WTC11 (cell line): ENCODE measurements around the gene RMI2.

Experiments used
- GABPB1 ChIP-seq: sonication (generic); formaldehyde crosslinking; IDR thresholded peaks from 2 replicates; pipeline ENCODE4 v1.8.1; 2023; ENCODE audit warnings: mild to moderate bottlenecking, missing genetic modification reagents
- JUN ChIP-seq: sonication (generic); formaldehyde crosslinking; IDR thresholded peaks from 2 replicates; pipeline ENCODE4 v1.8.0; 2023; ENCODE audit warnings: mild to moderate bottlenecking, missing genetic modification reagents
- SP1 ChIP-seq: sonication (generic); formaldehyde crosslinking; conservative IDR thresholded peaks from 2 replicates; pipeline ENCODE4 v1.8.1; 2022; ENCODE audit warnings: missing genetic modification reagents
- TF ChIP-seq, protein P1 (sequence below): fragments of 200-600 bp; IDR thresholded peaks from 2 replicates; pipeline ENCODE4 v1.8.0; 2022; ENCODE audit warnings: antibody characterized with exemption
- TF ChIP-seq, protein P2 (sequence below): sonication (generic); formaldehyde crosslinking; IDR thresholded peaks from 2 replicates; pipeline ENCODE4 v1.8.1; 2022; ENCODE audit warnings: mild to moderate bottlenecking, moderate library complexity, missing genetic modification reagents
- TF ChIP-seq, protein P3 (sequence below): sonication (generic); formaldehyde crosslinking; conservative IDR thresholded peaks from 2 replicates; pipeline ENCODE4 v1.8.1; 2022; ENCODE audit warnings: mild to moderate bottlenecking, missing genetic modification reagents
- TF ChIP-seq, protein P4 (sequence below): sonication (generic); formaldehyde crosslinking; IDR thresholded peaks from 2 replicates; pipeline ENCODE4 v1.8.1; 2023; ENCODE audit warnings: mild to moderate bottlenecking, moderate library complexity, missing genetic modification reagents
- TF ChIP-seq, protein P5 (sequence below): fragments of 250-450 bp; sonication (Bioruptor Pico); IDR thresholded peaks from 2 replicates; pipeline ENCODE4 v1.8.0; 2021; ENCODE audit warnings: mild to moderate bottlenecking
- TF ChIP-seq, protein P6 (sequence below): sonication (generic); formaldehyde crosslinking; IDR thresholded peaks from 2 replicates; pipeline ENCODE4 v1.8.0; 2022; ENCODE audit warnings: mild to moderate bottlenecking, missing genetic modification reagents

DNA sequence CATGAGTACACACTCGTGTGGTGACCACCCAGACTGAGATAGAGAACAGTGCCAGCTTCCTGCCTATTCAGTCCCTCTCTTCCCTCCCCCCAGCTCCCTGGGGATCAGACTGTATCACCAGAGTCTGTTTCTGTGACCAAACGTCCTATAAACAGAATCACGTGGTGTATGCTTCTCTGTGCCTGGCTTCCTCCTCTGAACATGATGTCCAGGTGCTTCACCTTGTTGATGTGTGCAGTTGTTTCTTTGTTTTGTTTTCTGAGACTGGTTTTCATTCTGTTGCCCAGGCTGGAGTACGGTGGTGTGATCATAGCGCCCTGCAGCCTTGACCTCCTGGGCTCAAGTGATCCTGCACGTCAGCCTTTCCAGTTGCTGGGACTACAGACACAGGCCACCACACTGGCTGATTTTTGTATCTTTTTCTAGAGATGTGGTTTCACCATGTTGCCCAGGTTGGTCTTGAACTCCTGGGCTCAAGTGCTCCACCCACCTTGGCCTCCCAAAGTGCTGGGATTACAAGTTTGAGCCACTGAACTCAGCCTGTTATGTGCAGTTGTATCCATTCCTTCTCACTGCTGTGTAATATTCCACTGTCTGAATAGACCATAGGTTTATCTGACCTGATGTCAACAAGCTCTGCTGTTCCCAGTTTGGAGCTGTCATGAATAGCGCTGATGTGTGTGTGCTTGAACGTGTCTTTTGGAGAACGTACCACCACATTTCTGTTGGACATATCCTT is 35.2 kb upstream of the RMI2 start:
- TF ChIP-seq, protein P1, sequence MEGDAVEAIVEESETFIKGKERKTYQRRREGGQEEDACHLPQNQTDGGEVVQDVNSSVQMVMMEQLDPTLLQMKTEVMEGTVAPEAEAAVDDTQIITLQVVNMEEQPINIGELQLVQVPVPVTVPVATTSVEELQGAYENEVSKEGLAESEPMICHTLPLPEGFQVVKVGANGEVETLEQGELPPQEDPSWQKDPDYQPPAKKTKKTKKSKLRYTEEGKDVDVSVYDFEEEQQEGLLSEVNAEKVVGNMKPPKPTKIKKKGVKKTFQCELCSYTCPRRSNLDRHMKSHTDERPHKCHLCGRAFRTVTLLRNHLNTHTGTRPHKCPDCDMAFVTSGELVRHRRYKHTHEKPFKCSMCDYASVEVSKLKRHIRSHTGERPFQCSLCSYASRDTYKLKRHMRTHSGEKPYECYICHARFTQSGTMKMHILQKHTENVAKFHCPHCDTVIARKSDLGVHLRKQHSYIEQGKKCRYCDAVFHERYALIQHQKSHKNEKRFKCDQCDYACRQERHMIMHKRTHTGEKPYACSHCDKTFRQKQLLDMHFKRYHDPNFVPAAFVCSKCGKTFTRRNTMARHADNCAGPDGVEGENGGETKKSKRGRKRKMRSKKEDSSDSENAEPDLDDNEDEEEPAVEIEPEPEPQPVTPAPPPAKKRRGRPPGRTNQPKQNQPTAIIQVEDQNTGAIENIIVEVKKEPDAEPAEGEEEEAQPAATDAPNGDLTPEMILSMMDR: no peak
- no peak for TF ChIP-seq GABPB1 (CRISPR knock-in tag)
- TF ChIP-seq, protein P2, sequence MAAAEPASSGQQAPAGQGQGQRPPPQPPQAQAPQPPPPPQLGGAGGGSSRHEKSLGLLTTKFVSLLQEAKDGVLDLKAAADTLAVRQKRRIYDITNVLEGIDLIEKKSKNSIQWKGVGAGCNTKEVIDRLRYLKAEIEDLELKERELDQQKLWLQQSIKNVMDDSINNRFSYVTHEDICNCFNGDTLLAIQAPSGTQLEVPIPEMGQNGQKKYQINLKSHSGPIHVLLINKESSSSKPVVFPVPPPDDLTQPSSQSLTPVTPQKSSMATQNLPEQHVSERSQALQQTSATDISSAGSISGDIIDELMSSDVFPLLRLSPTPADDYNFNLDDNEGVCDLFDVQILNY (CRISPR knock-in tag): no peak
- TF ChIP-seq, protein P3, sequence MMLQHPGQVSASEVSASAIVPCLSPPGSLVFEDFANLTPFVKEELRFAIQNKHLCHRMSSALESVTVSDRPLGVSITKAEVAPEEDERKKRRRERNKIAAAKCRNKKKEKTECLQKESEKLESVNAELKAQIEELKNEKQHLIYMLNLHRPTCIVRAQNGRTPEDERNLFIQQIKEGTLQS (CRISPR knock-in tag): no peak
- TF ChIP-seq, protein P4, sequence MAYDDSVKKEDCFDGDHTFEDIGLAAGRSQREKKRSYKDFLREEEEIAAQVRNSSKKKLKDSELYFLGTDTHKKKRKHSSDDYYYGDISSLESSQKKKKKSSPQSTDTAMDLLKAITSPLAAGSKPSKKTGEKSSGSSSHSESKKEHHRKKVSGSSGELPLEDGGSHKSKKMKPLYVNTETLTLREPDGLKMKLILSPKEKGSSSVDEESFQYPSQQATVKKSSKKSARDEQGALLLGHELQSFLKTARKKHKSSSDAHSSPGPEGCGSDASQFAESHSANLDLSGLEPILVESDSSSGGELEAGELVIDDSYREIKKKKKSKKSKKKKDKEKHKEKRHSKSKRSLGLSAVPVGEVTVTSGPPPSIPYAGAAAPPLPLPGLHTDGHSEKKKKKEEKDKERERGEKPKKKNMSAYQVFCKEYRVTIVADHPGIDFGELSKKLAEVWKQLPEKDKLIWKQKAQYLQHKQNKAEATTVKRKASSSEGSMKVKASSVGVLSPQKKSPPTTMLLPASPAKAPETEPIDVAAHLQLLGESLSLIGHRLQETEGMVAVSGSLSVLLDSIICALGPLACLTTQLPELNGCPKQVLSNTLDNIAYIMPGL (CRISPR knock-in tag): no peak
- no peak for TF ChIP-seq JUN (CRISPR knock-in tag)
- TF ChIP-seq, protein P5, sequence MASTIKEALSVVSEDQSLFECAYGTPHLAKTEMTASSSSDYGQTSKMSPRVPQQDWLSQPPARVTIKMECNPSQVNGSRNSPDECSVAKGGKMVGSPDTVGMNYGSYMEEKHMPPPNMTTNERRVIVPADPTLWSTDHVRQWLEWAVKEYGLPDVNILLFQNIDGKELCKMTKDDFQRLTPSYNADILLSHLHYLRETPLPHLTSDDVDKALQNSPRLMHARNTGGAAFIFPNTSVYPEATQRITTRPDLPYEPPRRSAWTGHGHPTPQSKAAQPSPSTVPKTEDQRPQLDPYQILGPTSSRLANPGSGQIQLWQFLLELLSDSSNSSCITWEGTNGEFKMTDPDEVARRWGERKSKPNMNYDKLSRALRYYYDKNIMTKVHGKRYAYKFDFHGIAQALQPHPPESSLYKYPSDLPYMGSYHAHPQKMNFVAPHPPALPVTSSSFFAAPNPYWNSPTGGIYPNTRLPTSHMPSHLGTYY (CRISPR knock-in tag): no peak
- TF ChIP-seq, protein P6, sequence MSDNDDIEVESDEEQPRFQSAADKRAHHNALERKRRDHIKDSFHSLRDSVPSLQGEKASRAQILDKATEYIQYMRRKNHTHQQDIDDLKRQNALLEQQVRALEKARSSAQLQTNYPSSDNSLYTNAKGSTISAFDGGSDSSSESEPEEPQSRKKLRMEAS: no peak
- no peak for TF ChIP-seq SP1 (CRISPR knock-in tag)
